Body of pancreas (tissue), 4 donors: Measurements from ENCODE around the gene PTGER3.

Source experiments
- POLR2A ChIP-seq, 3 donors: fragments of 450-650 bp; IDR thresholded peaks; one replicate each; pipeline ENCODE4 v1.6.1; 2016; ENCODE audit warnings: antibody characterized with exemption in 3 of 3, mild to moderate bottlenecking in 2 of 3
- TF ChIP-seq, protein P1 (sequence below), 7 experiments: fragments of 450-650 bp in 4 of 7; fragments of 200-600 bp in 3 of 7; sonication (generic) in 3 of 7; IDR thresholded peaks; one replicate each; pipeline ENCODE4 v1.5.1; 2016 to 2019; ENCODE audit warnings: antibody characterized with exemption in 7 of 7

- TF ChIP-seq, protein P1, sequence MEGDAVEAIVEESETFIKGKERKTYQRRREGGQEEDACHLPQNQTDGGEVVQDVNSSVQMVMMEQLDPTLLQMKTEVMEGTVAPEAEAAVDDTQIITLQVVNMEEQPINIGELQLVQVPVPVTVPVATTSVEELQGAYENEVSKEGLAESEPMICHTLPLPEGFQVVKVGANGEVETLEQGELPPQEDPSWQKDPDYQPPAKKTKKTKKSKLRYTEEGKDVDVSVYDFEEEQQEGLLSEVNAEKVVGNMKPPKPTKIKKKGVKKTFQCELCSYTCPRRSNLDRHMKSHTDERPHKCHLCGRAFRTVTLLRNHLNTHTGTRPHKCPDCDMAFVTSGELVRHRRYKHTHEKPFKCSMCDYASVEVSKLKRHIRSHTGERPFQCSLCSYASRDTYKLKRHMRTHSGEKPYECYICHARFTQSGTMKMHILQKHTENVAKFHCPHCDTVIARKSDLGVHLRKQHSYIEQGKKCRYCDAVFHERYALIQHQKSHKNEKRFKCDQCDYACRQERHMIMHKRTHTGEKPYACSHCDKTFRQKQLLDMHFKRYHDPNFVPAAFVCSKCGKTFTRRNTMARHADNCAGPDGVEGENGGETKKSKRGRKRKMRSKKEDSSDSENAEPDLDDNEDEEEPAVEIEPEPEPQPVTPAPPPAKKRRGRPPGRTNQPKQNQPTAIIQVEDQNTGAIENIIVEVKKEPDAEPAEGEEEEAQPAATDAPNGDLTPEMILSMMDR (IDR thresholded peaks at IDR 0.05), result no peak
- no peak for TF ChIP-seq POLR2A (IDR thresholded peaks at IDR 0.05)
Measured at GRCh38 chr1:71028981-71029380, 18.6 kb downstream of the PTGER3 start.
